PFSK-1 (cell line): ENCODE measurements around the gene FAM118A.

Source experiments
- FOXP2 ChIP-seq: optimal IDR thresholded peaks from 2 replicates; pipeline ENCODE3; 2011; ENCODE audit warnings: borderline replicate concordance, control low read depth, inconsistent platforms; ENCODE audit not compliant: insufficient read depth; ENCODE audit errors: extremely low read length, extremely low read depth
- POLR2AphosphoS5 ChIP-seq: IDR thresholded peaks from 2 replicates; pipeline ENCODE4 v1.6.1; 2012; ENCODE audit warnings: low read depth, mild to moderate bottlenecking, control low read depth, low read length, moderate library complexity
- TAF1 ChIP-seq: IDR thresholded peaks from 2 replicates; pipeline ENCODE4 v1.6.1; 2012; ENCODE audit warnings: low read length, control low read depth, borderline replicate concordance; ENCODE audit not compliant: insufficient read depth
- TF ChIP-seq, protein P1 (sequence below), 2 experiments: IDR thresholded peaks; 2 replicates each; pipeline versions ENCODE4 v1.6.1 to v1.8.0; 2011 to 2012; ENCODE audit warnings: low read depth in 2 of 2, low read length in 2 of 2, control low read depth in 1 of 2, inconsistent platforms in 1 of 2, mild to moderate bottlenecking in 1 of 2, moderate library complexity in 1 of 2; ENCODE audit not compliant: insufficient read depth in 1 of 2

DNA sequence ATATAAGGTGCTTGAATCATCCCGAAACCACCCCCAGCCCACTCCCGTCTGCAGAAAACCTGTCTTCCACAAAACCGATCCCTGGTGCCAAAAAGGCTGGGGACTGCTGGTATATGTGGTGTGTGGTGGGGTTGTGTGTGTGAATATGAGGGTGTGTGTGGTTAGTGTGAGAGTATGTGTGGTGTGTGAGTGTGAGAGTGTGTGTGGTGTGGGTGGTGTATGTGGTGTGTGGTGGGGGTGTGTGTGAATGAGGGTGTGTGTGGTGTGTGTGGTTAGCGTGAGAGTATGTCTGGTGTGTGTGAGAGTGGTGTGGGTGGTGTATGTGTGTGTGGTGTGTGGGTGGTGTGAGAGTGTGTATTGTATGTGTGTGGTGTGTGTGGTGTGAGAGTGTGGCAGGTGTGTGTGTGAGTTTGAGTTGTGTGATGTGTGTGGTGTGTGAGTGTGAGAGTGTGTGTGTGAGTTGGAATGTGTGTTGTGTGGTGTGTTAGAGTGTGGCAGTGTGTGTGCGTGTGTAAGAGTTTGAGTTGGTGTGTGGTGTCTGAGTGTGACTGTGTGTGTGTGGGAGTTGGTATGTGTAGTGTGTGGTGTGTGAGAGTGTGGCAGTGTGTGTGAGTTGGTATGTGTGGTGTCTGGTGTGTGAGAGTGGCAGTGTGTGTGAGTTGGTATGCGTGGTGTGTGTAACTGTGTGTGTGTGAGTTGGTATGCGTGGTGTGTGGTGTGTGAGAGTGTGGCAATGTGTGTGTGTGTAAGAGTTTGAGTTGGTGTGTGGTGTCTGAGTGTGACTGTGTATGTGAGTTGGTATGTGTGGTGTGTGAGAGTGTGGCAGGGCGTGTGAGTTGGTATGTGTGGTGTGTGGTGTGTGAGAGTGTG, 18.4 kb upstream of the FAM118A start:
- TF ChIP-seq TAF1 (no peak), FOXP2 (no peak), POLR2AphosphoS5 (no peak)
- TF ChIP-seq, protein P1, sequence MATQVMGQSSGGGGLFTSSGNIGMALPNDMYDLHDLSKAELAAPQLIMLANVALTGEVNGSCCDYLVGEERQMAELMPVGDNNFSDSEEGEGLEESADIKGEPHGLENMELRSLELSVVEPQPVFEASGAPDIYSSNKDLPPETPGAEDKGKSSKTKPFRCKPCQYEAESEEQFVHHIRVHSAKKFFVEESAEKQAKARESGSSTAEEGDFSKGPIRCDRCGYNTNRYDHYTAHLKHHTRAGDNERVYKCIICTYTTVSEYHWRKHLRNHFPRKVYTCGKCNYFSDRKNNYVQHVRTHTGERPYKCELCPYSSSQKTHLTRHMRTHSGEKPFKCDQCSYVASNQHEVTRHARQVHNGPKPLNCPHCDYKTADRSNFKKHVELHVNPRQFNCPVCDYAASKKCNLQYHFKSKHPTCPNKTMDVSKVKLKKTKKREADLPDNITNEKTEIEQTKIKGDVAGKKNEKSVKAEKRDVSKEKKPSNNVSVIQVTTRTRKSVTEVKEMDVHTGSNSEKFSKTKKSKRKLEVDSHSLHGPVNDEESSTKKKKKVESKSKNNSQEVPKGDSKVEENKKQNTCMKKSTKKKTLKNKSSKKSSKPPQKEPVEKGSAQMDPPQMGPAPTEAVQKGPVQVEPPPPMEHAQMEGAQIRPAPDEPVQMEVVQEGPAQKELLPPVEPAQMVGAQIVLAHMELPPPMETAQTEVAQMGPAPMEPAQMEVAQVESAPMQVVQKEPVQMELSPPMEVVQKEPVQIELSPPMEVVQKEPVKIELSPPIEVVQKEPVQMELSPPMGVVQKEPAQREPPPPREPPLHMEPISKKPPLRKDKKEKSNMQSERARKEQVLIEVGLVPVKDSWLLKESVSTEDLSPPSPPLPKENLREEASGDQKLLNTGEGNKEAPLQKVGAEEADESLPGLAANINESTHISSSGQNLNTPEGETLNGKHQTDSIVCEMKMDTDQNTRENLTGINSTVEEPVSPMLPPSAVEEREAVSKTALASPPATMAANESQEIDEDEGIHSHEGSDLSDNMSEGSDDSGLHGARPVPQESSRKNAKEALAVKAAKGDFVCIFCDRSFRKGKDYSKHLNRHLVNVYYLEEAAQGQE (IDR thresholded peaks at IDR 0.05; ENCODE audit: insufficient read depth in 1 of 2, low read depth in 2 of 2, low read length in 2 of 2) = no peak
